HCT116 (cell line): ENCODE results near the gene LHFPL6. TPM values are rescaled to one million over a fixed set of nuclear protein-coding genes. Genes with fewer than 3 reads are reported as not detected.

ENCODE experiments used
- ATAC-seq: fragments of 200-7000 bp; cut with Tn5 transposase; 2 replicates; pipeline ENCODE4 v1.9.1; 2020; ENCODE audit warnings: mild to moderate bottlenecking, moderate library complexity
- BruUV-seq: library from RNA; stranded (reverse); fragments of 400-500 nt; replicated peaks from 2 replicates; lab custom pipeline; 2021; lab: Mats Ljungman, UMichigan
- CTCF ChIA-PET: fragments of 300-600 bp; sonication (Branson Sonifier 250); formaldehyde crosslinking; loops from one replicate; lab custom pipeline; 2021; ENCODE audit warnings: antibody characterized with exemption; lab: Charles Lee
- POLR2A ChIA-PET: fragments of 300-600, 350-600 bp; sonication (Branson Sonifier 250); formaldehyde crosslinking; loops from one replicate; lab custom pipeline; 2021; ENCODE audit warnings: antibody characterized with exemption; lab: Charles Lee
- RAD21 ChIA-PET, 2 experiments: fragments of 300-600 bp; sonication (Branson Sonifier 250); formaldehyde crosslinking; loops; one replicate each; lab custom pipeline; 2023; ENCODE audit warnings: low total read pairs in 2 of 2; ENCODE audit not compliant: uncharacterized antibody in 2 of 2, unreplicated experiment in 2 of 2, low non-redundant PET in 1 of 2; lab: Charles Lee
- DNase-seq: peaks from one replicate; pipeline ENCODE4 v3.0.0-alpha.2; 2010; ENCODE audit warnings: low read depth, low spot score
- H2AFZ ChIP-seq: fragments of 200-600 bp; shearing (Covaris generic), sonication (generic); 2 replicates; pipeline ENCODE4 v1.6.1; 2017; ENCODE audit warnings: low read depth, mixed run types, mixed read lengths, antibody characterized with exemption, low read length; ENCODE audit not compliant: poor library complexity, severe bottlenecking
- H3K27ac ChIP-seq: 2 replicates; pipeline ENCODE4 v1.5.1; 2012; ENCODE audit warnings: low read depth, low read length
- H3K27me3 ChIP-seq: fragments of 200-600 bp; sonication (generic); 2 replicates; pipeline ENCODE4 v1.6.1; 2016; ENCODE audit warnings: mixed run types, low read length, mixed read lengths; ENCODE audit not compliant: insufficient read depth
- H3K36me3 ChIP-seq, 2 experiments: fragments of 200-500 bp in 1 of 2; fragments of 200-600 bp in 1 of 2; sonication (Bioruptor generic) in 1 of 2; sonication (generic) in 1 of 2; 2 replicates each; pipeline versions ENCODE4 v1.5.1 to v1.6.1; 2014 to 2016; ENCODE audit warnings: low read length in 2 of 2, inconsistent platforms in 1 of 2, mixed read lengths in 1 of 2, mixed run types in 1 of 2; ENCODE audit not compliant: insufficient read depth in 2 of 2, control insufficient read depth in 1 of 2
- H3K4me1 ChIP-seq, 2 experiments: fragments of 200-600 bp in 1 of 2; sonication (generic) in 1 of 2; 2 replicates each; pipeline versions ENCODE4 v1.5.1 to v1.6.1; 2012 to 2017; ENCODE audit warnings: low read length in 2 of 2, inconsistent platforms in 1 of 2, mild to moderate bottlenecking in 1 of 2, mixed read lengths in 1 of 2, mixed run types in 1 of 2, moderate library complexity in 1 of 2; ENCODE audit not compliant: insufficient read depth in 2 of 2, control insufficient read depth in 1 of 2
- H3K4me2 ChIP-seq: fragments of 200-600 bp; sonication (generic); 2 replicates; pipeline ENCODE4 v1.6.1; 2017; ENCODE audit warnings: mixed run types, low read length, mixed read lengths
- H3K4me3 ChIP-seq, 2 experiments: fragments of 200-600 bp in 1 of 2; sonication (generic) in 1 of 2; replicated peaks in 1 of 2; 2 replicates each; pipeline ENCODE4 v1.5.1; 2011 to 2016; ENCODE audit warnings: low read length in 2 of 2, control low read depth in 1 of 2, low read depth in 1 of 2, mild to moderate bottlenecking in 1 of 2, mixed read lengths in 1 of 2, mixed run types in 1 of 2
- H3K79me2 ChIP-seq: fragments of 200-600 bp; sonication (generic); 2 replicates; pipeline ENCODE4 v1.6.1; 2017; ENCODE audit warnings: mild to moderate bottlenecking, mixed run types, low read length, moderate library complexity, mixed read lengths; ENCODE audit not compliant: insufficient read depth
- H3K9ac ChIP-seq: fragments of 200-600 bp; sonication (generic); 2 replicates; pipeline ENCODE4 v1.6.1; 2016; ENCODE audit warnings: low read length, mixed read lengths
- H3K9me2 ChIP-seq: fragments of 200-600 bp; sonication (generic), shearing (Covaris generic); 2 replicates; pipeline ENCODE4 v1.6.1; 2017; ENCODE audit warnings: mixed run types, mild to moderate bottlenecking, moderate library complexity; ENCODE audit not compliant: insufficient read depth
- H3K9me3 ChIP-seq, 2 experiments: fragments of 200-500 bp in 1 of 2; fragments of 200-600 bp in 1 of 2; sonication (Bioruptor generic) in 1 of 2; sonication (generic) in 1 of 2; 2 replicates each; pipeline ENCODE4 v1.6.1; 2014 to 2017; ENCODE audit warnings: low read length in 2 of 2, mixed read lengths in 2 of 2, inconsistent platforms in 1 of 2, low read depth in 1 of 2, mild to moderate bottlenecking in 1 of 2, mixed run types in 1 of 2, moderate library complexity in 1 of 2; ENCODE audit not compliant: control insufficient read depth in 1 of 2, insufficient read depth in 1 of 2
- H4K20me1 ChIP-seq: fragments of 200-600 bp; sonication (generic), shearing (Covaris generic); 2 replicates; pipeline ENCODE4 v1.6.1; 2017; ENCODE audit warnings: mixed run types, mild to moderate bottlenecking, moderate library complexity; ENCODE audit not compliant: insufficient read depth
- CBX3 ChIP-seq: IDR thresholded peaks from 2 replicates; pipeline ENCODE4 v1.6.1; 2012; ENCODE audit warnings: low read depth
- EGR1 ChIP-seq: IDR thresholded peaks from 2 replicates; pipeline ENCODE4 v1.6.1; 2012; ENCODE audit warnings: low read depth
- ELF1 ChIP-seq: IDR thresholded peaks from 2 replicates; pipeline ENCODE4 v1.6.1; 2012; ENCODE audit warnings: low read depth, borderline replicate concordance
- EZH2 ChIP-seq: fragments of 200-600 bp; sonication (generic); IDR thresholded peaks from 2 replicates; pipeline ENCODE4 v1.6.1; 2017; ENCODE audit warnings: antibody characterized with exemption, mixed run types
- POLR2A ChIP-seq: IDR thresholded peaks from 2 replicates; pipeline ENCODE4 v1.7.0; 2011; ENCODE audit warnings: borderline replicate concordance; ENCODE audit not compliant: insufficient read depth, insufficient read length; ENCODE audit errors: extremely low read depth
- POLR2AphosphoS5 ChIP-seq: IDR thresholded peaks from 2 replicates; pipeline ENCODE4 v1.6.1; 2011; ENCODE audit warnings: mild to moderate bottlenecking, low read depth, low read length, moderate library complexity
- RAD21 ChIP-seq: IDR thresholded peaks from 2 replicates; pipeline ENCODE4 v1.6.1; 2012; ENCODE audit warnings: low read depth, mild to moderate bottlenecking
- SIN3A ChIP-seq: IDR thresholded peaks from 2 replicates; pipeline ENCODE4 v1.6.1; 2012; ENCODE audit warnings: low read depth
- SP1 ChIP-seq: IDR thresholded peaks from 2 replicates; pipeline ENCODE4 v1.6.1; 2012; ENCODE audit warnings: low read depth
- SRF ChIP-seq: IDR thresholded peaks from 2 replicates; pipeline ENCODE4 v1.6.1; 2012; ENCODE audit warnings: low read depth
- TCF7L2 ChIP-seq: IDR thresholded peaks from 2 replicates; pipeline ENCODE4 v1.7.0; 2011; ENCODE audit warnings: borderline replicate concordance, inconsistent platforms; ENCODE audit not compliant: insufficient read depth, insufficient read length; ENCODE audit errors: extremely low read depth
- ZFX ChIP-seq: fragments of 450-650 bp; IDR thresholded peaks from 2 replicates; pipeline ENCODE4 v1.6.1; 2017
- intact Hi-C: fragments of 100-400 bp; cut with micrococcal nuclease; formaldehyde crosslinking; loops from 2 replicates; pipeline ENCODE4 v1.10.0; 2022
- total RNA-seq: library from RNA; stranded (reverse); gene quantifications from one replicate; pipeline ENCODE4 v1.2.1, GENCODE V29; 2021; ENCODE audit not compliant: unreplicated experiment
- TF ChIP-seq, protein P1 (sequence below): IDR thresholded peaks from 2 replicates; pipeline ENCODE4 v1.6.1; 2011; ENCODE audit warnings: mild to moderate bottlenecking, low read length, moderate library complexity; ENCODE audit not compliant: insufficient replicate concordance; ENCODE audit errors: extremely low read depth
- TF ChIP-seq, protein P2 (sequence below): IDR thresholded peaks from 2 replicates; pipeline ENCODE4 v1.6.1; 2012; ENCODE audit warnings: low read depth

The LHFPL6 gene
- total RNA-seq, 1 experiment from 2014 or later = 0.22 TPM

DNA sequence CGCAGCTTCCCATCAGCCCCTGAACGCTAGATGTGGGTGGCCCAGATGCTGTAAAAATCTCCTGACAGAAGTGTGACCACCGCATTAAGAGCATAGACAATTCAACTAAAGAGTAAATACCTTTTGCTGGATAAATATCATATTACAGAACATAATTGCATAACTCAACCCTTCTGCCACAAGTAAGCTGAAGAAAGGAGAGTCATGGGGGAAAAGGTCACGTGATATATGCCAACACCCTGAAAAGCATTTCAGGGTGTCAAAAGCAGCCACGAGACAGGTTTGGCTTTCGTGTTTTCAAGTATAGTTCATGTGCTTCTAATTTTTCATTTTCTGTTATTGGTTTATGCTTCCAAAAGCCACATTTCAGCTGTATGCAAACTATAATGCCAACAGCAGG is 71.3 kb downstream of the LHFPL6 start:
- no peak overlapping the region for H2AFZ ChIP-seq
- H3K79me2 ChIP-seq = no peaks in the 10 kb centered on the region
- intact Hi-C loops = no loop called here
- POLR2A ChIA-PET = no interaction called here
- RAD21 ChIA-PET = no interaction called here
- no peaks in the 10 kb centered on the region for H4K20me1 ChIP-seq
- no peak overlapping the region for H3K4me2 ChIP-seq
- no TSS peak for BruUV-seq
- CTCF ChIA-PET = no interaction called here
- DNase-seq (no peak), ATAC-seq (no peak)
- no peaks in the 10 kb centered on the region for H3K27me3 ChIP-seq
- H3K27ac ChIP-seq = no peak overlapping the region
- no peaks in the 10 kb centered on the region for H3K36me3 ChIP-seq
- peaks cover 0 to 15% of the 10 kb centered on the region in 2 experiments; a peak in 2 of 4 replicates for H3K4me1 ChIP-seq
- H3K4me3 ChIP-seq = no peak overlapping the region
- TF ChIP-seq SP1 (no peak), ELF1 (no peak), POLR2A (no peak), CBX3 (no peak), EGR1 (no peak), POLR2AphosphoS5 (no peak), EZH2 (no peak), ZFX (no peak), RAD21 (no peak), TCF7L2 (no peak), SIN3A (no peak), SRF (no peak)
- TF ChIP-seq, protein P1, sequence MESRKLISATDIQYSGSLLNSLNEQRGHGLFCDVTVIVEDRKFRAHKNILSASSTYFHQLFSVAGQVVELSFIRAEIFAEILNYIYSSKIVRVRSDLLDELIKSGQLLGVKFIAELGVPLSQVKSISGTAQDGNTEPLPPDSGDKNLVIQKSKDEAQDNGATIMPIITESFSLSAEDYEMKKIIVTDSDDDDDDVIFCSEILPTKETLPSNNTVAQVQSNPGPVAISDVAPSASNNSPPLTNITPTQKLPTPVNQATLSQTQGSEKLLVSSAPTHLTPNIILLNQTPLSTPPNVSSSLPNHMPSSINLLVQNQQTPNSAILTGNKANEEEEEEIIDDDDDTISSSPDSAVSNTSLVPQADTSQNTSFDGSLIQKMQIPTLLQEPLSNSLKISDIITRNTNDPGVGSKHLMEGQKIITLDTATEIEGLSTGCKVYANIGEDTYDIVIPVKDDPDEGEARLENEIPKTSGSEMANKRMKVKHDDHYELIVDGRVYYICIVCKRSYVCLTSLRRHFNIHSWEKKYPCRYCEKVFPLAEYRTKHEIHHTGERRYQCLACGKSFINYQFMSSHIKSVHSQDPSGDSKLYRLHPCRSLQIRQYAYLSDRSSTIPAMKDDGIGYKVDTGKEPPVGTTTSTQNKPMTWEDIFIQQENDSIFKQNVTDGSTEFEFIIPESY = no peak
- TF ChIP-seq, protein P2, sequence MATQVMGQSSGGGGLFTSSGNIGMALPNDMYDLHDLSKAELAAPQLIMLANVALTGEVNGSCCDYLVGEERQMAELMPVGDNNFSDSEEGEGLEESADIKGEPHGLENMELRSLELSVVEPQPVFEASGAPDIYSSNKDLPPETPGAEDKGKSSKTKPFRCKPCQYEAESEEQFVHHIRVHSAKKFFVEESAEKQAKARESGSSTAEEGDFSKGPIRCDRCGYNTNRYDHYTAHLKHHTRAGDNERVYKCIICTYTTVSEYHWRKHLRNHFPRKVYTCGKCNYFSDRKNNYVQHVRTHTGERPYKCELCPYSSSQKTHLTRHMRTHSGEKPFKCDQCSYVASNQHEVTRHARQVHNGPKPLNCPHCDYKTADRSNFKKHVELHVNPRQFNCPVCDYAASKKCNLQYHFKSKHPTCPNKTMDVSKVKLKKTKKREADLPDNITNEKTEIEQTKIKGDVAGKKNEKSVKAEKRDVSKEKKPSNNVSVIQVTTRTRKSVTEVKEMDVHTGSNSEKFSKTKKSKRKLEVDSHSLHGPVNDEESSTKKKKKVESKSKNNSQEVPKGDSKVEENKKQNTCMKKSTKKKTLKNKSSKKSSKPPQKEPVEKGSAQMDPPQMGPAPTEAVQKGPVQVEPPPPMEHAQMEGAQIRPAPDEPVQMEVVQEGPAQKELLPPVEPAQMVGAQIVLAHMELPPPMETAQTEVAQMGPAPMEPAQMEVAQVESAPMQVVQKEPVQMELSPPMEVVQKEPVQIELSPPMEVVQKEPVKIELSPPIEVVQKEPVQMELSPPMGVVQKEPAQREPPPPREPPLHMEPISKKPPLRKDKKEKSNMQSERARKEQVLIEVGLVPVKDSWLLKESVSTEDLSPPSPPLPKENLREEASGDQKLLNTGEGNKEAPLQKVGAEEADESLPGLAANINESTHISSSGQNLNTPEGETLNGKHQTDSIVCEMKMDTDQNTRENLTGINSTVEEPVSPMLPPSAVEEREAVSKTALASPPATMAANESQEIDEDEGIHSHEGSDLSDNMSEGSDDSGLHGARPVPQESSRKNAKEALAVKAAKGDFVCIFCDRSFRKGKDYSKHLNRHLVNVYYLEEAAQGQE = no peak
- no peak overlapping the region for H3K9ac ChIP-seq
- H3K9me3 ChIP-seq = no peaks in the 10 kb centered on the region
- no peaks in the 10 kb centered on the region for H3K9me2 ChIP-seq
